Kidney epithelial cell (primary cell): ENCODE measurements around the gene KRTAP10-4. TPM values are rescaled to one million over a fixed set of nuclear protein-coding genes. Genes with fewer than 3 reads are reported as not detected.
"Not testable (repeated sequence)": the region's sequence is repeated elsewhere in the genome, so short reads cannot be mapped to it uniquely, and the experiment has no call there.

Experiments used
- DNase-seq: peaks from one replicate; pipeline ENCODE4 v3.0.0-alpha.2; 2010; ENCODE audit warnings: low read depth
- H3K27me3 ChIP-seq: 2 replicates; pipeline ENCODE4 v1.6.0; 2011; ENCODE audit warnings: low read length; ENCODE audit not compliant: control insufficient read depth, insufficient read depth
- H3K36me3 ChIP-seq: 2 replicates; pipeline ENCODE4 v1.5.1; 2011; ENCODE audit warnings: low read length; ENCODE audit not compliant: control insufficient read depth, insufficient read depth
- H3K4me3 ChIP-seq: 2 replicates; pipeline ENCODE4 v1.5.1; 2011; ENCODE audit warnings: low read depth, mild to moderate bottlenecking, control low read depth, low read length
- total RNA-seq: library from RNA; depleted of rRNA; stranded (reverse); fragments of >200 nt; gene quantifications from 2 replicates; pipeline ENCODE4 v1.2.3, GENCODE V29; 2015
- TF ChIP-seq, protein P1 (sequence below): IDR thresholded peaks from 2 replicates; pipeline ENCODE4 v1.5.1; 2011; ENCODE audit warnings: mild to moderate bottlenecking, moderate library complexity, low read length, control low read depth, inconsistent platforms; ENCODE audit not compliant: insufficient read depth, poor library complexity, severe bottlenecking

The KRTAP10-4 gene
- total RNA-seq, 1 donor from 2014 or later: not detected

DNA sequence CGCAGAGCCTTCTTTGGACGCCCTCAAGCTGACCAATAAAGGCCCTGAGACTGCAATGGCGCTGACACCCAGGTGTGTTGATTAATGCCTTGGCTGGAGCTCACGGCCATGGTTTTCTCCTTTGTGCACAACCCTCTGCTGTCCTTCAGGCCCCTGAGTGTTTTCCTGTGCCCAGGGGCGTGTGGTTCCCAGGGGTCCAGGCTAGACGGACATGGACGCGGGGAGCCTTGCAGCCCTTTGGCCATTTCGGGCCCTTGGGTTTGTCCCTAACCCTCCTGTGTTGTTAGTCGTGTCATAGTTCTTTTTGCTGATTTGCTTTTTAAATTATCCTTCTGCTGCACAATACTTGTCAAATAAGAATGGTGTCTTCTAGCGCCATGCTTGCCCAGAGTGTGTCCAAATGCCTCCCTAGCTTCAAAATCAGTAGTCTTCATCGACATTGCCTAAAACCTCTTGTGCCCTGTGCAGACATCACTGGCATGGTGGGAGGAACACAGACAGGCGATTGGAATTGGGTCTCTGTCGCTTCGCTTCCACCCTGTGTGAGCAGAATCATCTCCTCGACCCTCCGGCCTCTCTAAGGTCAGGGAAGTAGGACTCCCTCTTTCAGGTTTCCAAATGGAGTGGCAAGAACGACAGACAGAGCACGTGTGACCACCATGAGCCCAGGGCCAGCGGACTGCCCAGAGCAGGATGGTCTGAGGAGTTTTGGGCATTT, 1.9 kb downstream of the KRTAP10-4 start:
- no peaks in the 10 kb centered on the region for H3K36me3 ChIP-seq
- no peak for DNase-seq
- no peak overlapping the region for H3K4me3 ChIP-seq
- TF ChIP-seq, protein P1, sequence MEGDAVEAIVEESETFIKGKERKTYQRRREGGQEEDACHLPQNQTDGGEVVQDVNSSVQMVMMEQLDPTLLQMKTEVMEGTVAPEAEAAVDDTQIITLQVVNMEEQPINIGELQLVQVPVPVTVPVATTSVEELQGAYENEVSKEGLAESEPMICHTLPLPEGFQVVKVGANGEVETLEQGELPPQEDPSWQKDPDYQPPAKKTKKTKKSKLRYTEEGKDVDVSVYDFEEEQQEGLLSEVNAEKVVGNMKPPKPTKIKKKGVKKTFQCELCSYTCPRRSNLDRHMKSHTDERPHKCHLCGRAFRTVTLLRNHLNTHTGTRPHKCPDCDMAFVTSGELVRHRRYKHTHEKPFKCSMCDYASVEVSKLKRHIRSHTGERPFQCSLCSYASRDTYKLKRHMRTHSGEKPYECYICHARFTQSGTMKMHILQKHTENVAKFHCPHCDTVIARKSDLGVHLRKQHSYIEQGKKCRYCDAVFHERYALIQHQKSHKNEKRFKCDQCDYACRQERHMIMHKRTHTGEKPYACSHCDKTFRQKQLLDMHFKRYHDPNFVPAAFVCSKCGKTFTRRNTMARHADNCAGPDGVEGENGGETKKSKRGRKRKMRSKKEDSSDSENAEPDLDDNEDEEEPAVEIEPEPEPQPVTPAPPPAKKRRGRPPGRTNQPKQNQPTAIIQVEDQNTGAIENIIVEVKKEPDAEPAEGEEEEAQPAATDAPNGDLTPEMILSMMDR: no peak
- no peaks in the 10 kb centered on the region for H3K27me3 ChIP-seq

DNA sequence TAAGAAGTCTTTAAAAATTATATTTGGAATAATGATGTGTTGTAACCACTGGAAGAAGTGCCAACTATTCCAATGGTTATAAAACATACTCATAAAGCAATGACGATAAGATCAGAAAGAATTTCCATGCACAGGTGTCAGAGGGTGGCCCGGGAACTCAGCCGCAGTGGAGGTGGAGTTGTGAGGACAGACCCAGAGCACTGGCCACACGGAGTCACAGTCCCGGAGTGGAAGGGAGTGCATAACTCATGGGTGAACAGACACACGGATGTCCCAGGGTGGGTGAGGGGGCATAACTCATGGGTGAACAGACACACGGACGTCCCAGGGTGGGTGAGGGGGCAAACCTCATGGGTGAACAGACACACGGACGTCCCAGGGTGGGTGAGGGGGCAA, 2.5 kb downstream of the KRTAP10-4 start:
- TF ChIP-seq, protein P1: no peak
- H3K27me3 ChIP-seq: no peaks in the 10 kb centered on the region
- H3K4me3 ChIP-seq: no peak overlapping the region
- no peaks in the 10 kb centered on the region for H3K36me3 ChIP-seq
- no peak for DNase-seq

DNA sequence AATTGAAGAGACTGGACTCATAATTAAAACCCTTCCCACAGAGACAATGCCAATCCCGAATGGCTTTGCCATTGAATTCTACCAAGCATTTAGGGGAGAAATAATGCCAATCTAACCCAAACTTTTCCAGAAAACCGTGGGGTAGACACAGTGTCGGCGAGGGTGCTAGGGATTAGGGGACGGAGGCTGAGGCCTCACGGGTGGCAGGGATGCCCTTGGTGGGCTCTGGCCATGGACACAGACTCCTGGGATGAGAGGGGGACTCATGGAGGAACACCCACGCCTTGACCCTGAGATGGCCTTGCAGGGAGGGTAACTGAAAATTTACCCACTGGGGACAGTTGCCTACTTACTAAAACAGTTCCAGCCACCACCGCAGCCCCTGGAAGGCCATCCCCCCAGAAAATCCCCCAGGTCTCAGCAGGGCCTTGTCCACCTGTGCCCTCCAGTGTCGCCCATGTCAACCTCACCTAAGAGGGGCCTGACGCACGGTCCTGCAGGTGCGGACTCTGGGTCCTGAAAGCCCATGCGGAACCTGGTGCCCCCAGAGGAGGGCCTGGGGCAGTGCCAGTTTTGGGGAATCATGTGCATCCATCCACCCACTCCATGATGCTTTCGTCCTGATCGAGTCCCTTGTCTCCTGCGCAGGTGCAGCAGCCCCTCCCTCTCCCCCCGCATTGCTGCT, 5.0 kb downstream of the KRTAP10-4 start:
- Histone ChIP-seq H3K4me3 (no peak overlapping the region), H3K27me3 (no peaks in the 10 kb centered on the region), H3K36me3 (no peaks in the 10 kb centered on the region)
- no peak for DNase-seq
- TF ChIP-seq, protein P1: no peak

DNA sequence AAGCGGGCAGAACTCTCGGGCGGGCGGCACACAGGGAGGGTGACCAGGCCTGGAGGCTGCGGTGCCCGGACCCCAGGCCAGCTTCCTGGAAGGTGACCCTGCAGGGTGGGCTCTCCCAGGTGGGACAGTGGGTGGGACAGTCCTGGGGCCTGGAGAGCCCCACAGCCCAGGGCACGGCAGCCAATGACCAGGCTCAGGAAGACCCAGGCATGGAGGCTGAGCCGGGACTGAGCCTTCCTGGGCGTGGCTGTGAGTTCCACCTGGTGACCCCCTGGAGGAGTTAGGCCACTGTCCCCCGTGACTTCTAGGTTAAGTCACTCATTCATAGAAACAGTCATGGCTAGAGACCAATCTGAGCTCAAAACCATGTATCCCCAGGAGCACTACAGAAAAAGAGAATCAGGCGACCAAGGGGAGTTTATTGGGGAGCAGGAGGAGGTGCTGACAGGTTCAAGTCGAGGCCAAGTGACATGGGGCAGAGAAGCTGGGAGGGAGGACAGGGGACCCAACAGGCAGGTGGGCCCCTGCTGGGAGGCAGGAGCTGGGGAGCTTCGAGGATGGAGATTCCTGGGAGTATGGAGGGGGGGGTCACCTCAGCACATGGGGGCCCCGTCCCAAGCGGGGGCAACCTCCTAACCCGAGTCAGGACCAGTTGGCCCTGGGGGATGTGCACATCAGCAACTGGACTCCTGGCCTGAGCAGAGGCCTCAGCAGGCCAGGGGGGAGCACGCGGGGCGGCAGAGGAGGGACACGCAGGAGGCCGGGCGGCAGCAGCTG, 5.7 kb downstream of the KRTAP10-4 start:
- no peaks in the 10 kb centered on the region for H3K36me3 ChIP-seq
- H3K27me3 ChIP-seq: no peaks in the 10 kb centered on the region
- no peak for DNase-seq
- TF ChIP-seq, protein P1: no peak
- no peak overlapping the region for H3K4me3 ChIP-seq

DNA sequence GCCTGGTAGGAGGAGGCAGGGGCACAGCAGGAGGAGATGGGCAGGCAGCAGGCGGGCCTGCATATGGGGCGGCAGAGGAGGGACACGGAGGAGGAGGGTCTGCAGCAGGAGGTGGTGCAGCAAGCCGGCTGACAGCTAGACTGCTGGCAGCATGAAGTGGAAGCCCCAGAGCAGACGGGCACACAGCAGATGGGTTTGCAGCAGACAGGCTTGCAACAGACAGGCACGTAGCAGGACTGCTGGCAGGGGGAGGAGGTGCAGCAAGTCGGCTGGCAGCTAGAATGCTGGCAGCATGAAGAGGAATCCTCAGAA, 6.3 kb downstream of the KRTAP10-4 start:
- Histone ChIP-seq H3K27me3 (no peaks in the 10 kb centered on the region), H3K36me3 (no peaks in the 10 kb centered on the region), H3K4me3 (no peak overlapping the region)
- DNase-seq: no peak
- TF ChIP-seq, protein P1: no peak

DNA sequence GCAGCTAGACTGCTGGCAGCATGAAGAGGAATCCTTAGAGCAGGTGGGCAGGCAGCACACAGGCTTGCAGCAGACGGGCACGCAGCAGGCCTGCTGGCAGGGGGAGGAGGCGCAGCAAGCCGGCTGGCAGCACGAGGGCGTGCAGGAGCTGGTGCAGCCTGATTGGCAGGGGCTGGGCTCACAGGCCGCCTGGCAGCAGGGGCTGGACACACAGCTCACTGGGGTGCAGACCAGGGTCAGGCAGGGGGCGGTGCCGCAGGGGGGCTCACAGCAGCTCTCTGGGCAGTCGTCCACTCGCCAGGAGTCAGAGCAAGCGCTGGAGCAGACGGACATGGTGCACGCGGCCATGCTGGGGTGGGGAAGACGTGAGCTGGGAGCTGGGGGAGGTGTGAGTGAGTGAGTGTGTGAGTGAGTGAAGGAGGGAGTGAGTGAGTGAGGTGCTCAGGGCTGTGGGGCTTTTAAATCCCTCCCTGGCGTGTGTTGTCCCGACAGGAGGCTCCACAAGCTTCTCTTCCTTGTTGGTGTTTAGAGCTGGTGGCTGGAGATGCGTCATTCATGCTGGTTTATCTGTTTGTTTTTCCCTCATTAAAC, 6.8 kb downstream of the KRTAP10-4 start, which contains the start of gene KRTAP10-5:
KRTAP10-5 (minus strand) TSS at position 374 of the 591 bp plus-strand sequence; CDS start at position 348, 26 bp downstream.
- not testable (repeated sequence) for DNase-seq

More for the DNA sequence above, 6.8 kb downstream of the KRTAP10-4 start, which contains the start of gene KRTAP10-5:
- not testable (repeated sequence) for H3K27me3 ChIP-seq, H3K4me3 ChIP-seq, H3K36me3 ChIP-seq
